Endodermal cell (in vitro differentiated cells): ENCODE data around the gene JSRP1. TPM values are rescaled to one million over a fixed set of nuclear protein-coding genes. Genes with fewer than 3 reads are reported as not detected.
A peak's percentile ranks its signal among the peaks of the same experiment; 100 is the strongest.

ENCODE experiments used
- DNase-seq: peaks from one replicate; pipeline ENCODE4 v3.0.0-alpha.2; 2017
- H3K27ac ChIP-seq: 2 replicates; pipeline ENCODE4 v1.5.1; 2013; ENCODE audit warnings: mild to moderate bottlenecking, low read depth, low read length, moderate library complexity
- H3K27me3 ChIP-seq: 2 replicates; pipeline ENCODE4 v1.6.1; 2013; ENCODE audit warnings: mild to moderate bottlenecking, low read length, moderate library complexity; ENCODE audit not compliant: insufficient read depth, control insufficient read depth, poor library complexity, severe bottlenecking
- H3K36me3 ChIP-seq: 2 replicates; pipeline ENCODE4 v1.7.0; 2013; ENCODE audit warnings: mild to moderate bottlenecking, low read length, moderate library complexity; ENCODE audit not compliant: control insufficient read depth, insufficient read depth
- H3K4me1 ChIP-seq: one replicate; pipeline ENCODE4 v1.7.0; 2013; ENCODE audit warnings: low read length; ENCODE audit not compliant: control insufficient read depth, insufficient read depth
- H3K4me3 ChIP-seq: 2 replicates; pipeline ENCODE4 v1.5.1; 2013; ENCODE audit warnings: mild to moderate bottlenecking, low read length, moderate library complexity
- H3K9ac ChIP-seq: 2 replicates; pipeline ENCODE4 v1.6.1; 2013; ENCODE audit warnings: mild to moderate bottlenecking, low read length, moderate library complexity; ENCODE audit not compliant: poor library complexity, severe bottlenecking; ENCODE audit errors: extremely low read depth
- H3K9me3 ChIP-seq: 2 replicates; pipeline ENCODE4 v1.6.1; 2013; ENCODE audit warnings: mild to moderate bottlenecking, low read length, moderate library complexity; ENCODE audit not compliant: control insufficient read depth
- H3K27ac Mint-ChIP-seq: 2 replicates; pipeline ENCODE4 v1.8.0; 2020; ENCODE audit warnings: mixed read lengths
- H3K27me3 Mint-ChIP-seq: 2 replicates; pipeline ENCODE4 v1.8.0; 2021; ENCODE audit warnings: mild to moderate bottlenecking, mixed read lengths; ENCODE audit not compliant: insufficient read depth
- H3K36me3 Mint-ChIP-seq: 2 replicates; pipeline ENCODE4 v1.8.0; 2020; ENCODE audit warnings: low read depth, mixed read lengths
- H3K4me1 Mint-ChIP-seq: 2 replicates; pipeline ENCODE4 v1.8.0; 2020; ENCODE audit warnings: mixed read lengths
- H3K4me3 Mint-ChIP-seq: 2 replicates; pipeline ENCODE4 v1.8.0; 2020; ENCODE audit warnings: mild to moderate bottlenecking, moderate library complexity, mixed read lengths
- H3K9me3 Mint-ChIP-seq: 2 replicates; pipeline ENCODE4 v1.8.0; 2020; ENCODE audit warnings: mild to moderate bottlenecking, mixed read lengths
- CTCF ChIP-seq: fragments of 200-600 bp; sonication (generic); conservative IDR thresholded peaks from 2 replicates; pipeline ENCODE4 v1.5.0; 2021; ENCODE audit warnings: antibody characterized with exemption, mild to moderate bottlenecking
- WGBS, 2 experiments: methylation state at CpG; one replicate each; pipeline versions ENCODE4 v1.1.5 to v1.1.7; 2013; ENCODE audit warnings: missing lambda C conversion rate in 2 of 2, mixed read lengths in 1 of 2; ENCODE audit not compliant: insufficient coverage in 1 of 2, insufficient read length in 1 of 2; 5-methylcytosine and 5-hydroxymethylcytosine counted together
- total RNA-seq, 2 donors: library from RNA; stranded (reverse); fragmentation: NEBNext Ultra II Directional in 1 of 2; extraction: Animal tissue kit (Norgen Biotek cat#: 25700) in 1 of 2; gene quantifications; 2 replicates in 1 of 2; 3 replicates in 1 of 2; pipeline ENCODE4 v1.2.1, GENCODE V29; 2021

JSRP1 gene
- total RNA-seq, 2 donors from 2014 or later: 0.66 to 0.89 TPM

- Histone ChIP-seq H3K27ac (peak overlapping the region; percentile 57), H3K4me3 (no peak overlapping the region), H3K9ac (no peak overlapping the region), H3K9me3 (no peaks in the 10 kb centered on the region), H3K36me3 (peaks cover 33% of the 10 kb centered on the region), H3K27me3 (no peaks in the 10 kb centered on the region), H3K4me1 (no peaks in the 10 kb centered on the region)
- Mint-ChIP-seq H3K9me3 (no peaks in the 10 kb centered on the region), H3K4me3 (no peak overlapping the region), H3K27me3 (no peaks in the 10 kb centered on the region), H3K36me3 (peaks cover 28% of the 10 kb centered on the region), H3K27ac (peak overlapping the region; percentile 82), H3K4me1 (peaks cover 5% of the 10 kb centered on the region)
- 92 to 95% methylated on average over 13 to 21 of the region's 21 CpGs for WGBS, 2 experiments
- TF ChIP-seq CTCF: peak; percentile 54
- peak; percentile 68 for DNase-seq
Observed at GRCh38 chr19:2231621-2232221, 24.5 kb downstream of the JSRP1 start.

- no peak overlapping the region for H3K27ac ChIP-seq
- peak overlapping the region; percentile 82 for H3K27ac Mint-ChIP-seq
- H3K36me3 ChIP-seq: peaks cover 33% of the 10 kb centered on the region
Observed at GRCh38 chr19:2230807-2231533, 25.2 kb downstream of the JSRP1 start.

GRCh38 chr19:2230033-2230531 lies 26.1 kb downstream of the JSRP1 start:
- Mint-ChIP-seq H3K27me3 (no peaks in the 10 kb centered on the region), H3K4me1 (peaks cover 3% of the 10 kb centered on the region), H3K36me3 (peaks cover 34% of the 10 kb centered on the region), H3K9me3 (no peaks in the 10 kb centered on the region), H3K4me3 (no peak overlapping the region), H3K27ac (no peak overlapping the region)
- H3K4me3 ChIP-seq: no peak overlapping the region
- peaks cover 33% of the 10 kb centered on the region for H3K36me3 ChIP-seq
- no peak overlapping the region for H3K9ac ChIP-seq
- H3K27me3 ChIP-seq: no peaks in the 10 kb centered on the region
- H3K4me1 ChIP-seq: no peaks in the 10 kb centered on the region
- H3K27ac ChIP-seq: peak overlapping the region; percentile 32
- DNase-seq: no peak
- H3K9me3 ChIP-seq: no peaks in the 10 kb centered on the region
- no peak for TF ChIP-seq CTCF
- 96 to 97% methylated on average over 33 to 43 of the region's 43 CpGs for WGBS, 2 experiments

More at GRCh38 chr19:2230807-2231533, 25.2 kb downstream of the JSRP1 start:
- no peak for DNase-seq
- TF ChIP-seq CTCF: no peak
- Mint-ChIP-seq H3K4me3 (no peak overlapping the region), H3K36me3 (peaks cover 30% of the 10 kb centered on the region), H3K4me1 (peaks cover 5% of the 10 kb centered on the region), H3K9me3 (no peaks in the 10 kb centered on the region), H3K27me3 (no peaks in the 10 kb centered on the region)
- 90 to 100% methylated on average over 5 to 12 of the region's 12 CpGs for WGBS, 2 experiments
- Histone ChIP-seq H3K27me3 (no peaks in the 10 kb centered on the region), H3K4me1 (no peaks in the 10 kb centered on the region), H3K9me3 (no peaks in the 10 kb centered on the region), H3K4me3 (no peak overlapping the region), H3K9ac (no peak overlapping the region)
